Retina (tissue), 1 donor: Measurements from ENCODE around the gene CLEC5A.
"Not testable (repeated sequence)": the region's sequence is repeated elsewhere in the genome, so short reads cannot be mapped to it uniquely, and the experiment has no call there.

ENCODE experiments used
- DNase-seq: peaks from one replicate; pipeline ENCODE4 v3.0.0-alpha.2; 2016

CLEC5A gene

GRCh38 chr7:141946796-141947195, at the start of gene CLEC5A:
TSS of gene CLEC5A (minus strand) at chr7:141946974. CDS start at chr7:141946292, 682 bp downstream.
- no peak for DNase-seq

- DNase-seq, result no peak
These were observed 46.6 kb upstream of the CLEC5A start for GRCh38 chr7:141993354-141993753.

GRCh38 chr7:141992688-141993087, 45.9 kb upstream of the CLEC5A start:
- no peak for DNase-seq

GRCh38 chr7:141992156-141992555, 45.4 kb upstream of the CLEC5A start:
- DNase-seq, result no peak

- DNase-seq, result no peak
These were observed 44.4 kb upstream of the CLEC5A start for GRCh38 chr7:141991140-141991539.

GRCh38 chr7:141990011-141990725, 43.4 kb upstream of the CLEC5A start:
- no peak for DNase-seq

GRCh38 chr7:141987803-141988202, 41.0 kb upstream of the CLEC5A start:
- not testable (repeated sequence) for DNase-seq

- DNase-seq, result no peak
These were observed 40.1 kb upstream of the CLEC5A start for GRCh38 chr7:141986923-141987322.

- not testable (repeated sequence) for DNase-seq
These were observed 39.2 kb upstream of the CLEC5A start for GRCh38 chr7:141985926-141986325.

- DNase-seq, result no peak
These were observed 32.8 kb upstream of the CLEC5A start for GRCh38 chr7:141979568-141979967.

GRCh38 chr7:141978351-141978750, 31.6 kb upstream of the CLEC5A start:
- DNase-seq, result no peak

GRCh38 chr7:141976524-141977245, 29.9 kb upstream of the CLEC5A start:
- no peak for DNase-seq

GRCh38 chr7:141975806-141976523, 29.2 kb upstream of the CLEC5A start:
- DNase-seq, result peak; percentile 76

- DNase-seq, result no peak
These were observed 28.1 kb upstream of the CLEC5A start for GRCh38 chr7:141974831-141975230.

GRCh38 chr7:141973673-141974072, 26.9 kb upstream of the CLEC5A start, which contains the start of gene TAS2R38:
TSS of gene TAS2R38 (minus strand) at chr7:141973773. CDS start at chr7:141973689, 84 bp downstream.
- no peak for DNase-seq

- DNase-seq, result no peak
These were observed 14.1 kb upstream of the CLEC5A start for GRCh38 chr7:141960687-141961422.

- DNase-seq, result no peak
These were observed 9.3 kb upstream of the CLEC5A start for GRCh38 chr7:141956084-141956483.

GRCh38 chr7:141954334-141954733, 7.6 kb upstream of the CLEC5A start:
- DNase-seq, result no peak

- no peak for DNase-seq
These were observed 5.7 kb upstream of the CLEC5A start for GRCh38 chr7:141952461-141952860.

- DNase-seq, result no peak
These were observed 4.0 kb upstream of the CLEC5A start for GRCh38 chr7:141950806-141951205.

- DNase-seq, result peak; percentile 10
These were observed 3.1 kb upstream of the CLEC5A start for GRCh38 chr7:141949911-141950310.

- peak; percentile 56 for DNase-seq
These were observed 2.7 kb upstream of the CLEC5A start for GRCh38 chr7:141949451-141949850.

- DNase-seq, result no peak
These were observed 2.2 kb upstream of the CLEC5A start for GRCh38 chr7:141949021-141949420.
